NCI-H2171 (cell line): ENCODE data around the gene FAM72D.
"Not testable (repeated sequence)": the region's sequence is repeated elsewhere in the genome, so short reads cannot be mapped to it uniquely, and the experiment has no call there.

Source experiments
- DNase-seq: peaks from one replicate; lab custom pipeline; 2025; lab: John Stamatoyannopoulos, UW

The FAM72D gene

GRCh38 chr1:145082483-145083255 lies 13.1 kb upstream of the FAM72D start:
- DNase-seq: not testable (repeated sequence)

- not testable (repeated sequence) for DNase-seq
Measured at GRCh38 chr1:145093517-145094149, 2.1 kb upstream of the FAM72D start.

GRCh38 chr1:145094655-145095211 lies 1.0 kb upstream of the FAM72D start:
- DNase-seq: not testable (repeated sequence)

GRCh38 chr1:145101725-145102124 lies 6.0 kb downstream of the FAM72D start:
- DNase-seq: not testable (repeated sequence)

- DNase-seq: not testable (repeated sequence)
Measured at GRCh38 chr1:145103294-145103693, 7.5 kb downstream of the FAM72D start.

- not testable (repeated sequence) for DNase-seq
Measured at GRCh38 chr1:145111674-145112073, 15.9 kb downstream of the FAM72D start.

- not testable (repeated sequence) for DNase-seq
Measured at GRCh38 chr1:145112703-145113102, 16.9 kb downstream of the FAM72D start.

GRCh38 chr1:145114560-145115057 lies 18.8 kb downstream of the FAM72D start:
- not testable (repeated sequence) for DNase-seq

- DNase-seq: not testable (repeated sequence)
Measured at GRCh38 chr1:145115587-145116493, 20.1 kb downstream of the FAM72D start.

- not testable (repeated sequence) for DNase-seq
Measured at GRCh38 chr1:145119842-145120241, 24.1 kb downstream of the FAM72D start.

- DNase-seq: not testable (repeated sequence)
Measured at GRCh38 chr1:145122344-145123061, 26.7 kb downstream of the FAM72D start.

GRCh38 chr1:145123062-145123395 lies 27.3 kb downstream of the FAM72D start:
- not testable (repeated sequence) for DNase-seq

- not testable (repeated sequence) for DNase-seq
Measured at GRCh38 chr1:145123992-145124641, 28.3 kb downstream of the FAM72D start.

GRCh38 chr1:145125112-145125511 lies 29.3 kb downstream of the FAM72D start:
- not testable (repeated sequence) for DNase-seq

GRCh38 chr1:145127144-145127543 lies 31.4 kb downstream of the FAM72D start:
- not testable (repeated sequence) for DNase-seq

GRCh38 chr1:145128697-145129469 lies 33.1 kb downstream of the FAM72D start:
- DNase-seq: not testable (repeated sequence)

- not testable (repeated sequence) for DNase-seq
Measured at GRCh38 chr1:145134476-145134875, 38.7 kb downstream of the FAM72D start.

GRCh38 chr1:145140549-145140948 lies 44.8 kb downstream of the FAM72D start:
- not testable (repeated sequence) for DNase-seq

- DNase-seq: not testable (repeated sequence)
Measured at GRCh38 chr1:145144264-145144913, 48.6 kb downstream of the FAM72D start.
